B cell (primary cell): ENCODE measurements around the gene WEE2. TPM values are rescaled to one million over a fixed set of nuclear protein-coding genes. Genes with fewer than 3 reads are reported as not detected.

Experiments used
- ATAC-seq: fragments of 200-7000 bp; cut with Tn5 transposase; one replicate; pipeline ENCODE4 v1.10.0; 2021; ENCODE audit warnings: low read depth, mild to moderate bottlenecking, moderate number of reproducible peaks, moderate library complexity
- CTCF ChIA-PET: fragments of 350-600 bp; sonication (Branson Sonifier 250); formaldehyde crosslinking; loops from one replicate; lab custom pipeline; 2021; ENCODE audit warnings: antibody characterized with exemption, inconsistent platforms; lab: Charles Lee
- POLR2A ChIA-PET: fragments of 350-600 bp; sonication (Branson Sonifier 250); formaldehyde crosslinking; loops from one replicate; lab custom pipeline; 2021; ENCODE audit warnings: antibody characterized with exemption; lab: Charles Lee
- DNase-seq: peaks from one replicate; pipeline ENCODE4 v3.0.0; 2013
- H2AFZ ChIP-seq: 2 replicates; pipeline ENCODE4 v1.6.1; 2012; ENCODE audit warnings: mild to moderate bottlenecking, low read depth, low read length; ENCODE audit not compliant: insufficient read depth, poor library complexity, severe bottlenecking
- H3K27ac ChIP-seq, 2 donors: 1 replicate in 1 of 2; 2 replicates in 1 of 2; pipeline ENCODE4 v1.5.1; 2012 to 2013; ENCODE audit warnings: low read length in 2 of 2, mild to moderate bottlenecking in 2 of 2, moderate library complexity in 1 of 2
- H3K27me3 ChIP-seq, 4 experiments: fragments of 200-600 bp in 1 of 4; sonication (generic) in 1 of 4; replicated peaks in 1 of 4; 1 replicate in 2 of 4; 2 replicates in 2 of 4; pipeline versions ENCODE4 v1.6.1 to v1.7.0; 2013 to 2016; ENCODE audit warnings: low read length in 3 of 4, mild to moderate bottlenecking in 2 of 4, mixed read lengths in 1 of 4, moderate library complexity in 1 of 4; ENCODE audit not compliant: insufficient read depth in 4 of 4, control insufficient read depth in 3 of 4; ENCODE audit errors: control extremely low read depth in 1 of 4
- H3K36me3 ChIP-seq, 2 experiments: replicated peaks in 1 of 2; 1 replicate in 1 of 2; 2 replicates in 1 of 2; pipeline versions ENCODE4 v1.6.1 to v1.7.1; 2013; ENCODE audit warnings: low read length in 1 of 2; ENCODE audit not compliant: insufficient read depth in 2 of 2, control insufficient read depth in 1 of 2; ENCODE audit errors: control extremely low read depth in 1 of 2, extremely low read depth in 1 of 2
- H3K4me1 ChIP-seq, 2 donors: fragments of 200-600 bp in 1 of 2; sonication (generic) in 1 of 2; 1 replicate in 1 of 2; 2 replicates in 1 of 2; pipeline versions ENCODE4 v1.5.1 to v1.6.1; 2013 to 2017; ENCODE audit warnings: low read length in 2 of 2; ENCODE audit not compliant: control insufficient read depth in 2 of 2, insufficient read depth in 2 of 2
- H3K4me2 ChIP-seq: replicated peaks from 2 replicates; pipeline ENCODE3; 2012; ENCODE audit warnings: mild to moderate bottlenecking, low read depth, low read length; ENCODE audit not compliant: poor library complexity, severe bottlenecking
- H3K4me3 ChIP-seq, 5 experiments: fragments of 200-600 bp in 1 of 5; sonication (generic) in 1 of 5; 1 replicate in 3 of 5; 2 replicates in 2 of 5; pipeline versions ENCODE4 v1.5.1 to v1.7.0; 2011 to 2016; ENCODE audit warnings: low read length in 4 of 5, mild to moderate bottlenecking in 4 of 5, low read depth in 2 of 5, control low read depth in 1 of 5, moderate library complexity in 1 of 5; ENCODE audit not compliant: insufficient read depth in 1 of 5; ENCODE audit errors: control extremely low read depth in 1 of 5, extremely low read depth in 1 of 5
- H3K79me2 ChIP-seq: fragments of 200-600 bp; sonication (generic); one replicate; pipeline ENCODE4 v1.6.0; 2016; ENCODE audit warnings: low read length; ENCODE audit not compliant: control insufficient read depth, insufficient read depth
- H3K9ac ChIP-seq: fragments of 200-600 bp; sonication (generic); 2 replicates; pipeline ENCODE4 v1.6.1; 2017; ENCODE audit warnings: mild to moderate bottlenecking, low read length, moderate library complexity
- H3K9me3 ChIP-seq, 3 donors: one replicate each; pipeline versions ENCODE4 v1.6.1 to v1.7.1; 2013; ENCODE audit warnings: low read length in 2 of 3; ENCODE audit not compliant: control insufficient read depth in 2 of 3, insufficient read depth in 1 of 3; ENCODE audit errors: control extremely low read depth in 1 of 3
- H4K20me1 ChIP-seq: 2 replicates; pipeline ENCODE4 v1.6.0; 2012; ENCODE audit warnings: mild to moderate bottlenecking, low read length; ENCODE audit not compliant: insufficient read depth, control insufficient read depth, poor library complexity, severe bottlenecking
- H3K27ac Mint-ChIP-seq: one replicate; pipeline ENCODE4 v1.8.0; 2021; ENCODE audit warnings: mixed read lengths
- H3K27me3 Mint-ChIP-seq: one replicate; pipeline ENCODE4 v1.8.0; 2021; ENCODE audit warnings: mixed read lengths
- H3K4me1 Mint-ChIP-seq: one replicate; pipeline ENCODE4 v1.8.0; 2021; ENCODE audit warnings: mixed read lengths
- H3K4me3 Mint-ChIP-seq: one replicate; pipeline ENCODE4 v1.8.0; 2021; ENCODE audit warnings: mixed read lengths
- H3K9me3 Mint-ChIP-seq: one replicate; pipeline ENCODE4 v1.8.0; 2022; ENCODE audit warnings: mixed read lengths; ENCODE audit not compliant: insufficient read depth
- EZH2 ChIP-seq: IDR thresholded peaks from 2 replicates; pipeline ENCODE4 v1.6.1; 2012; ENCODE audit warnings: borderline replicate concordance, low read depth, mild to moderate bottlenecking, moderate library complexity, low read length; ENCODE audit not compliant: insufficient read depth, poor library complexity, severe bottlenecking
- WGBS: methylation state at CpG from one replicate; pipeline ENCODE4 v1.1.5; 2013; ENCODE audit warnings: missing lambda C conversion rate; ENCODE audit not compliant: insufficient coverage; 5-methylcytosine and 5-hydroxymethylcytosine counted together
- intact Hi-C: fragments of 100-400 bp; cut with micrococcal nuclease; formaldehyde crosslinking; loops from one replicate; pipeline ENCODE4 v1.10.0; 2022
- polyA plus RNA-seq: library from polyadenylated mRNA; depleted of rRNA; stranded (reverse); fragments of >200 nt; gene quantifications from 2 replicates; pipeline ENCODE4 v1.2.3, GENCODE V29; 2012
- total RNA-seq, 2 donors: library from RNA; stranded (reverse); fragments of 120-200 nt in 1 of 2; gene quantifications; 1 replicate in 1 of 2; 2 replicates in 1 of 2; pipeline versions ENCODE4 v1.2.3 to v1.2.4, GENCODE V29; 2013 to 2022
- TF ChIP-seq, protein P1 (sequence below): fragments of 200-600 bp; IDR thresholded peaks from one replicate; pipeline ENCODE4 v1.8.0; 2022; ENCODE audit warnings: antibody characterized with exemption, mild to moderate bottlenecking

WEE2 gene
- total and polyA plus RNA-seq, 2 donors (not counting 1 experiment from before 2014, with no cell fraction given) = not detected

DNA sequence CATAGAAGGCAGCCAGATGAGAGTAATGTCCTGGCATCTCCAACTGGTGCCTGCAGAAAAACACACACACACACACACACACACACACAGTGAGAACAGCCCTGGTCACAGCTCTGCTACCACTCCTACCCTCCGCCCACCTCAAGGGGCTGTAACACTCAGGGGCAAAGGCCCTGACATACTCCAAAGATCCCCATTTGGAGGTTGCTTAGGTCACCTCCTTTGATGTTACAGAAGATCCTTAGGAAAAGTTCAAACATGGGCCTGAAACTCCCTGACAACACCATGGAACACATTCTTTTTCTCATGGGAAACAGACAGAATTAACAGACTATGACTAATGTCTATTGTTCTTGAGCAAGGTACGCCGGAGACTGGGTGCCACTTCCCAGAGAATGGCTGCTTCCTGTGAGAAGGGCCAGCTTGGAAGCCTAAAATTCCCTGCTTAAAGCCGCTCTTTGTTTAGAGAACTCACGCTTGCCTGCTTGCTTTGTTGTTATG is 33.9 kb upstream of the WEE2 start:
- DNase-seq (no peak), ATAC-seq (no peak)
- Mint-ChIP-seq H3K27me3 (no peaks in the 10 kb centered on the region), H3K9me3 (no peaks in the 10 kb centered on the region), H3K4me1 (peaks cover 15% of the 10 kb centered on the region), H3K4me3 (no peak overlapping the region), H3K27ac (no peak overlapping the region)
- no peaks in the 10 kb centered on the region for H4K20me1 ChIP-seq
- H3K4me3 ChIP-seq = no peak overlapping the region
- H3K79me2 ChIP-seq = no peaks in the 10 kb centered on the region
- H3K4me1 ChIP-seq = no peaks in the 10 kb centered on the region
- H2AFZ ChIP-seq = no peak overlapping the region
- WGBS = 96% methylated on average over 3 of the region's 5 CpGs
- no peaks in the 10 kb centered on the region for H3K27me3 ChIP-seq
- TF ChIP-seq, protein P1, sequence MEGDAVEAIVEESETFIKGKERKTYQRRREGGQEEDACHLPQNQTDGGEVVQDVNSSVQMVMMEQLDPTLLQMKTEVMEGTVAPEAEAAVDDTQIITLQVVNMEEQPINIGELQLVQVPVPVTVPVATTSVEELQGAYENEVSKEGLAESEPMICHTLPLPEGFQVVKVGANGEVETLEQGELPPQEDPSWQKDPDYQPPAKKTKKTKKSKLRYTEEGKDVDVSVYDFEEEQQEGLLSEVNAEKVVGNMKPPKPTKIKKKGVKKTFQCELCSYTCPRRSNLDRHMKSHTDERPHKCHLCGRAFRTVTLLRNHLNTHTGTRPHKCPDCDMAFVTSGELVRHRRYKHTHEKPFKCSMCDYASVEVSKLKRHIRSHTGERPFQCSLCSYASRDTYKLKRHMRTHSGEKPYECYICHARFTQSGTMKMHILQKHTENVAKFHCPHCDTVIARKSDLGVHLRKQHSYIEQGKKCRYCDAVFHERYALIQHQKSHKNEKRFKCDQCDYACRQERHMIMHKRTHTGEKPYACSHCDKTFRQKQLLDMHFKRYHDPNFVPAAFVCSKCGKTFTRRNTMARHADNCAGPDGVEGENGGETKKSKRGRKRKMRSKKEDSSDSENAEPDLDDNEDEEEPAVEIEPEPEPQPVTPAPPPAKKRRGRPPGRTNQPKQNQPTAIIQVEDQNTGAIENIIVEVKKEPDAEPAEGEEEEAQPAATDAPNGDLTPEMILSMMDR = no peak
- TF ChIP-seq EZH2 = no peak
- intact Hi-C loops = no loop called here
- CTCF ChIA-PET = interaction anchor here (1.6 to 1.7 kb wide), 2 partner anchors 9 to 20 kb away, joined by 4 to 5 read pairs; no protein-coding TSS in a partner anchor
- H3K4me2 ChIP-seq = no peak overlapping the region
- H3K9me3 ChIP-seq = no peaks in the 10 kb centered on the region
- H3K36me3 ChIP-seq = peaks cover 6 to 37% of the 10 kb centered on the region in 2 experiments
- H3K9ac ChIP-seq = no peak overlapping the region
- POLR2A ChIA-PET = no interaction called here
- H3K27ac ChIP-seq = no peak overlapping the region

DNA sequence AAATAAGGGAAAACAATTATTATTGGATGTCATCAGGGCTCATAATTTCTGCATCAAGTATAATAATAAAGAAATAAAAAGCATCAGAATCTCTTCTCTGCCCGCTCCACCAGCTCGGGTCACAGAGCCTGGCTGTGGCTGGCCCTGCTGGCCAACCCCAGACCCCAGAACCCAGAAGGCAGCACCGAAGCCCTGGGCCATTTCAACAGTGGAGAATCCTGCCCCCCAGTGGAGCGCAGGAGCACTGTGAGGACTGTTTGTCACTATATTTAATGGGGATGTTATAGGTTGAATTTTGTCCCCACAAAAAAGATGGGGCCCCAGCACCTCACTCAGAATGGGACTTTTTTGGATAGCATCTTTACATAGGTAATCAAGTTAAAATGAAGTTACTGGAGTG is 33.5 kb upstream of the WEE2 start:
- ChIA-PET CTCF (interaction anchor here (1.6 to 1.7 kb wide), 2 partner anchors 10 to 20 kb away, joined by 4 to 5 read pairs; no protein-coding TSS in a partner anchor), POLR2A (no interaction called here)
- H3K9me3 Mint-ChIP-seq = no peaks in the 10 kb centered on the region
- H3K4me3 Mint-ChIP-seq = no peak overlapping the region
- Histone ChIP-seq H3K27me3 (no peaks in the 10 kb centered on the region), H3K4me2 (no peak overlapping the region), H3K4me1 (no peaks in the 10 kb centered on the region), H3K9ac (no peak overlapping the region), H4K20me1 (no peaks in the 10 kb centered on the region), H2AFZ (no peak overlapping the region), H3K4me3 (no peak overlapping the region), H3K79me2 (no peaks in the 10 kb centered on the region), H3K27ac (no peak overlapping the region), H3K9me3 (no peaks in the 10 kb centered on the region), H3K36me3 (peaks cover 6 to 38% of the 10 kb centered on the region in 2 experiments)
- WGBS = 95% methylated on average over 2 of the region's 4 CpGs
- no peaks in the 10 kb centered on the region for H3K27me3 Mint-ChIP-seq
- H3K27ac Mint-ChIP-seq = no peak overlapping the region
- DNase-seq (no peak), ATAC-seq (no peak)
- intact Hi-C loops = no loop called here
- H3K4me1 Mint-ChIP-seq = peaks cover 15% of the 10 kb centered on the region
- TF ChIP-seq, protein P1 = peak; percentile 23
- no peak for TF ChIP-seq EZH2
